Naive B cell (primary cell): ENCODE results near the gene RALGPS2. TPM values are rescaled to one million over a fixed set of nuclear protein-coding genes. Genes with fewer than 3 reads are reported as not detected.

Experiments
- ATAC-seq, 2 donors: fragments of 150-1000 bp; cut with Tn5 transposase; 2 replicates each; pipeline ENCODE4 v1.10.0; 2021; ENCODE audit warnings: low read depth in 2 of 2, mild to moderate bottlenecking in 2 of 2, moderate library complexity in 2 of 2
- DNase-seq: peaks from one replicate; pipeline ENCODE4 v3.0.0; 2022
- H3K27ac Mint-ChIP-seq, 6 donors: one replicate each; pipeline ENCODE4 v1.8.0; 2020 to 2022; ENCODE audit warnings: mild to moderate bottlenecking in 6 of 6, mixed read lengths in 6 of 6, moderate library complexity in 5 of 6, inconsistent platforms in 2 of 6
- H3K27me3 Mint-ChIP-seq, 3 donors: one replicate each; pipeline ENCODE4 v1.8.0; 2021 to 2022; ENCODE audit warnings: mixed read lengths in 3 of 3, mild to moderate bottlenecking in 1 of 3
- H3K36me3 Mint-ChIP-seq, 2 donors: one replicate each; pipeline ENCODE4 v1.8.0; 2020 to 2022; ENCODE audit warnings: mixed read lengths in 2 of 2, inconsistent platforms in 1 of 2, mild to moderate bottlenecking in 1 of 2
- H3K4me1 Mint-ChIP-seq, 3 donors: one replicate each; pipeline ENCODE4 v1.8.0; 2020 to 2022; ENCODE audit warnings: mixed read lengths in 3 of 3, inconsistent platforms in 1 of 3, mild to moderate bottlenecking in 1 of 3, moderate library complexity in 1 of 3
- H3K4me3 Mint-ChIP-seq, 8 donors: one replicate each; pipeline ENCODE4 v1.8.0; 2020 to 2022; ENCODE audit warnings: mild to moderate bottlenecking in 8 of 8, mixed read lengths in 8 of 8, moderate library complexity in 8 of 8, inconsistent platforms in 2 of 8
- H3K9me3 Mint-ChIP-seq, 7 donors: one replicate each; pipeline ENCODE4 v1.8.0; 2020 to 2022; ENCODE audit warnings: mixed read lengths in 7 of 7, mild to moderate bottlenecking in 5 of 7, inconsistent platforms in 2 of 7, moderate library complexity in 1 of 7
- polyA plus RNA-seq, 6 donors: library from polyadenylated mRNA; unstranded; fragments of 300-500 nt; fragmentation: Illumina TruSeq; gene quantifications; one replicate each; pipeline ENCODE4 v1.2.3, GENCODE V29; 2021; ENCODE audit warnings: low read depth in 6 of 6

Gene RALGPS2
- polyA plus RNA-seq, 6 donors from 2014 or later, result 90.9 to 349 (median 298) TPM

GRCh38 chr1:178694923-178695525, 30.0 kb upstream of the RALGPS2 start:
- Mint-ChIP-seq H3K9me3 (no peaks in the 10 kb centered on the region), H3K27ac (no peak overlapping the region), H3K4me1 (peaks cover 11 to 24% (median 17%) of the 10 kb centered on the region in 3 donors), H3K36me3 (no peaks in the 10 kb centered on the region), H3K4me3 (no peak overlapping the region), H3K27me3 (no peaks in the 10 kb centered on the region)
- ATAC-seq (no peak), DNase-seq (no peak)

- no peak overlapping the region for H3K27ac Mint-ChIP-seq
- peaks cover 0 to 1% (median 0%) of the 10 kb centered on the region in 7 donors for H3K9me3 Mint-ChIP-seq
- DNase-seq (no peak), ATAC-seq (no peak)
- H3K27me3 Mint-ChIP-seq, result no peaks in the 10 kb centered on the region
- H3K4me3 Mint-ChIP-seq, result no peak overlapping the region
- peaks cover 26 to 36% (median 35%) of the 10 kb centered on the region in 3 donors for H3K4me1 Mint-ChIP-seq
- no peaks in the 10 kb centered on the region for H3K36me3 Mint-ChIP-seq
These were observed 22.9 kb upstream of the RALGPS2 start for GRCh38 chr1:178702146-178702545.

- H3K36me3 Mint-ChIP-seq, result no peaks in the 10 kb centered on the region
These were observed 20.2 kb upstream of the RALGPS2 start for GRCh38 chr1:178704833-178705232.

GRCh38 chr1:178706432-178706831, 18.6 kb upstream of the RALGPS2 start:
- no peak for ATAC-seq
- Mint-ChIP-seq H3K9me3 (no peaks in the 10 kb centered on the region), H3K4me1 (peaks cover 38 to 60% (median 53%) of the 10 kb centered on the region in 3 donors), H3K4me3 (peak overlapping the region in 2 of 8 donors; percentile 2 to 65), H3K27ac (peak overlapping the region in 4 of 6 donors; percentile 29 to 95 (median 64)), H3K36me3 (peaks cover 0 to 5% of the 10 kb centered on the region in 2 donors), H3K27me3 (no peaks in the 10 kb centered on the region)
- DNase-seq, result no peak

More at GRCh38 chr1:178704833-178705232, 20.2 kb upstream of the RALGPS2 start:
- peaks cover 0 to 1% (median 0%) of the 10 kb centered on the region in 7 donors for H3K9me3 Mint-ChIP-seq
- peaks cover 31 to 52% (median 52%) of the 10 kb centered on the region in 3 donors for H3K4me1 Mint-ChIP-seq
- peak overlapping the region in 5 of 6 donors; percentile 36 to 96 (median 86) for H3K27ac Mint-ChIP-seq
- peak overlapping the region in 6 of 8 donors; percentile 2 to 86 (median 78) for H3K4me3 Mint-ChIP-seq
- DNase-seq (no peak), ATAC-seq (peak; percentile 57 to 61)
- no peaks in the 10 kb centered on the region for H3K27me3 Mint-ChIP-seq

GRCh38 chr1:178713259-178713658, 11.8 kb upstream of the RALGPS2 start:
- peak overlapping the region in 2 of 6 donors; percentile 38 to 56 for H3K27ac Mint-ChIP-seq
- no peaks in the 10 kb centered on the region for H3K27me3 Mint-ChIP-seq
- peaks cover 0 to 17% of the 10 kb centered on the region in 2 donors for H3K36me3 Mint-ChIP-seq
- peaks cover 39 to 48% (median 48%) of the 10 kb centered on the region in 3 donors for H3K4me1 Mint-ChIP-seq
- DNase-seq (no peak), ATAC-seq (no peak)
- H3K4me3 Mint-ChIP-seq, result no peak overlapping the region
- H3K9me3 Mint-ChIP-seq, result peaks cover 0 to 3% (median 0%) of the 10 kb centered on the region in 7 donors

- H3K4me3 Mint-ChIP-seq, result no peak overlapping the region
- H3K27me3 Mint-ChIP-seq, result no peaks in the 10 kb centered on the region
- H3K27ac Mint-ChIP-seq, result peak overlapping the region in 2 of 6 donors; percentile 14 to 15
- DNase-seq, result no peak
- ATAC-seq, result no peak
- peaks cover 44 to 53% (median 50%) of the 10 kb centered on the region in 3 donors for H3K4me1 Mint-ChIP-seq
- peaks cover 0 to 17% of the 10 kb centered on the region in 2 donors for H3K36me3 Mint-ChIP-seq
- H3K9me3 Mint-ChIP-seq, result peaks cover 0 to 3% (median 0%) of the 10 kb centered on the region in 7 donors
These were observed 10.6 kb upstream of the RALGPS2 start for GRCh38 chr1:178714453-178714852.

GRCh38 chr1:178716111-178716510, 8.9 kb upstream of the RALGPS2 start:
- DNase-seq, result no peak
- Mint-ChIP-seq H3K4me1 (peaks cover 46 to 57% (median 56%) of the 10 kb centered on the region in 3 donors), H3K27me3 (no peaks in the 10 kb centered on the region), H3K27ac (no peak overlapping the region), H3K9me3 (peaks cover 0 to 3% (median 0%) of the 10 kb centered on the region in 7 donors), H3K4me3 (no peak overlapping the region), H3K36me3 (peaks cover 0 to 14% of the 10 kb centered on the region in 2 donors)
- no peak for ATAC-seq

DNA sequence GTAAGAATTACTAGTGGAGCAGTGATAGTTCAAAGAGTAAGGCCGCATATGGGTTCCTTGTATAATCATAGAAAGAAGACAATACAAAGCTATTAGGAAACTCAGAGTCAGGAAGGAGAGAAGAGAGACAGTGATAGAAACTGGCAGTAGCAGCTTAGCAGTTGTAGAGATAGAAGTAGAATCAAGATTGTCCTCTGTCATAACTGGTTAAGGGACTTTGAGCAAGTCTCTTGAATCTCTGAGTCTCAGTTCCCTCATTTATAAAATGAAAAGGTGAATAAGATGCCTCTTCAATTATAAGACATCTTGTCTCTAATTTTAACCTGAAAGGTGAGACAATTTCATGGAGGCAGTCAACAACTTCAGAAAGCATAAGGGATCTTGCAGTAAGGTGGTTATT, 6.5 kb upstream of the RALGPS2 start:
- Mint-ChIP-seq H3K27me3 (no peaks in the 10 kb centered on the region), H3K27ac (peak overlapping the region in 3 of 6 donors; percentile 12 to 61 (median 57)), H3K4me1 (peaks cover 34 to 53% (median 45%) of the 10 kb centered on the region in 3 donors), H3K9me3 (no peaks in the 10 kb centered on the region), H3K4me3 (peak overlapping the region in 1 of 8 donors; percentile 5), H3K36me3 (no peaks in the 10 kb centered on the region)
- DNase-seq (no peak), ATAC-seq (peak in 1 of 2 donors; percentile 52)

GRCh38 chr1:178723546-178723945, 1.5 kb upstream of the RALGPS2 start:
- peak overlapping the region; percentile 93 to 98 (median 98) for H3K27ac Mint-ChIP-seq
- H3K4me3 Mint-ChIP-seq, result peak overlapping the region in 6 of 8 donors; percentile 88 to 100 (median 96)
- DNase-seq (no peak), ATAC-seq (no peak)
- H3K36me3 Mint-ChIP-seq, result peaks cover 6 to 19% of the 10 kb centered on the region in 2 donors
- H3K27me3 Mint-ChIP-seq, result no peaks in the 10 kb centered on the region
- peaks cover 36 to 66% (median 43%) of the 10 kb centered on the region in 3 donors for H3K4me1 Mint-ChIP-seq
- H3K9me3 Mint-ChIP-seq, result no peaks in the 10 kb centered on the region

DNA sequence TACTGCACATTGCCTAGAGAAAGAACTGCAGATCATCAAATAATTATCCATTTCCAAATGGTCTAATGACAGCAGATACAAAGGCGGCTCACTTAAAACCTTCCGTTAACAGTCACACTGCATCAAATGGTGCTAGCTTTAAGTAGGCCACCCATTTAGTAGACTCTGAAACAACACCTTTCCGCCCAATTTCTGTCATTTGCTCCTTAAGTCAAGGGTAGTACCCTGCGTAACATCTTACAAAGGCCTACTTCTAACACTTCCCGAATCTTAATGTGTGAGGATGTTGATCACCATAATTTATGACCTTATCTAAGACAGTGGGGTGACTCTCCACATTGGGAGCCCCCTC, 692 bp upstream of the RALGPS2 start:
- H3K4me1 Mint-ChIP-seq, result peaks cover 29 to 66% (median 42%) of the 10 kb centered on the region in 3 donors
- no peak for DNase-seq
- peak overlapping the region; percentile 93 to 98 (median 98) for H3K27ac Mint-ChIP-seq
- no peaks in the 10 kb centered on the region for H3K27me3 Mint-ChIP-seq
- ATAC-seq, result peak; percentile 22 to 24
- H3K9me3 Mint-ChIP-seq, result no peaks in the 10 kb centered on the region
- peak overlapping the region; percentile 88 to 100 (median 96) for H3K4me3 Mint-ChIP-seq
- peaks cover 6 to 19% of the 10 kb centered on the region in 2 donors for H3K36me3 Mint-ChIP-seq

DNA sequence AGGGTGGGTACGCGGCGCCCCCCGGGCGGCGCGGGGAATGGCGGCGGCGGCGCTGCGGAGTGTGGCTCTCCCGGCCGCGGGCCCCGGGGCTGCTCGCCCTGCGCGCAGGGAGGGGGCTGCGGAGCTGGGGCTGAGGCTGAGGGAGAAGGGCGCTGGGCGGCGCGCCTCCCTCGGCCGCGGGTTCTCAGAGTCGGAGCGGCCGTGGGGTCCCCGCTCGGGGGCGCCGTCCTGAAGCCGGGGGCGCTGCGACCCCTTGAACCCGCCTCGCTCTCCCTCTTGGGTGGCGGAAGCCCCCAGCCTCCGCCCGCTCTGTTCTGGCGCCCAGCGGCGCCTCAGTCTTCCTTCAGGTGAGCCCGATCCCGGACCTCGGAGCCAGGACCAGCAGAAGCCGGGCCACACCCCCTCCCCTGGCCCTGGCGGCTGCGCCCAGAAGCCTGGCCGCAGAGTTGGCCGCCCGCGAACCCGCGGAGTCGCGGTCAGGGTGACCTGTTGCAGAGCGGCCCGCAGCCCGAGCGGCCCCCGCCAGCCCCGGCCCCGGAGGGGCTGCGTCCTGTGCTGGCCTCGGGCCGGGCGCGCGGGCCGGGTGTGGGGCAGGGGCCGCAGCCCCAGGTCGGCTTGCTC, 532 bp downstream of the RALGPS2 start:
- H3K27ac Mint-ChIP-seq, result peak overlapping the region in 5 of 6 donors; percentile 11 to 97 (median 95)
- peaks cover 29 to 64% (median 42%) of the 10 kb centered on the region in 3 donors for H3K4me1 Mint-ChIP-seq
- H3K36me3 Mint-ChIP-seq, result peaks cover 14 to 26% of the 10 kb centered on the region in 2 donors

DNA sequence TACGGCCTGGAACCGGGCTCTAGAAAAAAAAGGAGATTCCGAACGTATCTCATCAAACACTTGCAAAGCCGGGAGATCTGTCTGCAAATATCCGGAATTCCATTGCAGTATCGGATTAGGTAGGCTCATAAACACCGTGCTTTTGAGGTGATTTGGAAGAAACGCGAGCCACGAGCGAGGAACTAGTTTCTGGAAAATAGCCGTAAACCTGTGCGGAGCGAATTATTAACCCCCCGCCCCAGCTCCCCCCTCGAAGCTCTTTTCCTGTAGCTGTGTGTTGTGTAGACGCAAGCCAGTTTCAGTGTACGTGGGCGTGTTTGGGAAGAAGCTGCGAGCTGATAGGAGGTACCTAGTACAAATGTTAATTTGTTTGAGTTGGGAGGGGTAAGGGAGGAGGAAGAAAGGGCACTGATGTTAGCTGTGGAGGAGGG, 1.1 kb downstream of the RALGPS2 start:
- peak overlapping the region; percentile 87 to 100 (median 96) for H3K4me3 Mint-ChIP-seq
- H3K27ac Mint-ChIP-seq, result peak overlapping the region; percentile 80 to 97 (median 94)
- peaks cover 17 to 27% of the 10 kb centered on the region in 2 donors for H3K36me3 Mint-ChIP-seq
- DNase-seq (peak; percentile 77), ATAC-seq (peak; percentile 68 to 69)
- no peaks in the 10 kb centered on the region for H3K27me3 Mint-ChIP-seq
- H3K9me3 Mint-ChIP-seq, result peaks cover 0 to 3% (median 0%) of the 10 kb centered on the region in 7 donors
- peaks cover 31 to 66% (median 46%) of the 10 kb centered on the region in 3 donors for H3K4me1 Mint-ChIP-seq

More for the DNA sequence above, 532 bp downstream of the RALGPS2 start:
- DNase-seq, result no peak
- H3K27me3 Mint-ChIP-seq, result no peaks in the 10 kb centered on the region
- peak; percentile 26 to 31 for ATAC-seq
- H3K4me3 Mint-ChIP-seq, result peak overlapping the region; percentile 88 to 100 (median 96)
- H3K9me3 Mint-ChIP-seq, result peaks cover 0 to 2% (median 0%) of the 10 kb centered on the region in 7 donors

DNA sequence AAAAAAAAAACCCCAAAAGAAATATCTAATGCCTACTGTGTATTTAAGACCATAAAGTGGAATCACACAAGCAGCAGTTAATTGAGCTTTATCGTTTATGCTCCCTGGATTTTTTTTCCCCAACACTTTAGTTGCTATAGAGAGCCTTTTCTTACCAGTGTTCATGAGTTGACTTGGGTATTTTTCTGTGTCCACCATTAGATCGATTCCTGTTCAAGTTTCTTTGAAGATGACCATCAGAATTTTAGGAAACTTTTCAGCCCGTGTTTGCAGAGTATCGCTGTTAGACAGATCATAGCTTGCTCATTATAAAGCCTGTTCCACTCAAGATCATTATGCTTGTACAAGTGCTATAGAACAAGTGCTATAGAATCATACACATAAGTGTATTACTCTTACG, 1.5 kb downstream of the RALGPS2 start:
- Mint-ChIP-seq H3K27ac (peak overlapping the region; percentile 80 to 97 (median 94)), H3K27me3 (no peaks in the 10 kb centered on the region), H3K4me3 (peak overlapping the region; percentile 87 to 100 (median 96)), H3K36me3 (peaks cover 19 to 30% of the 10 kb centered on the region in 2 donors), H3K9me3 (peaks cover 0 to 4% (median 0%) of the 10 kb centered on the region in 7 donors), H3K4me1 (peaks cover 32 to 66% (median 50%) of the 10 kb centered on the region in 3 donors)
- ATAC-seq (no peak), DNase-seq (no peak)
